Type B pancreatic cell (in vitro differentiated cells): ENCODE data around the gene RAC3. TPM values are rescaled to one million over a fixed set of nuclear protein-coding genes. Genes with fewer than 3 reads are reported as not detected.

Experiments
- DNase-seq: peaks from one replicate; pipeline ENCODE4 v3.0.0; 2021; ENCODE audit warnings: mixed read lengths; ENCODE audit not compliant: unreplicated experiment; ENCODE audit errors: extremely low spot score
- H3K27ac Mint-ChIP-seq: 2 replicates; pipeline ENCODE4 v1.8.0; 2021; ENCODE audit warnings: mild to moderate bottlenecking, mixed read lengths
- H3K27me3 Mint-ChIP-seq: 2 replicates; pipeline ENCODE4 v1.8.0; 2021; ENCODE audit warnings: mixed read lengths
- H3K36me3 Mint-ChIP-seq: 2 replicates; pipeline ENCODE4 v1.8.0; 2021; ENCODE audit warnings: mixed read lengths
- H3K4me1 Mint-ChIP-seq: one replicate; pipeline ENCODE4 v1.8.0; 2021; ENCODE audit warnings: mixed read lengths; ENCODE audit not compliant: unreplicated experiment
- H3K4me3 Mint-ChIP-seq: 2 replicates; pipeline ENCODE4 v1.8.0; 2021; ENCODE audit warnings: mild to moderate bottlenecking, mixed read lengths
- H3K9me3 Mint-ChIP-seq: 2 replicates; pipeline ENCODE4 v1.8.0; 2021; ENCODE audit warnings: mixed read lengths
- CTCF ChIP-seq: fragments of 200-600 bp; sonication (generic); conservative IDR thresholded peaks from 2 replicates; pipeline ENCODE4 v1.5.0; 2021; ENCODE audit warnings: antibody characterized with exemption, mild to moderate bottlenecking
- total RNA-seq: library from RNA; stranded (reverse); gene quantifications from 2 replicates; pipeline ENCODE4 v1.2.1, GENCODE V29; 2021; ENCODE audit warnings: low replicate concordance

RAC3 gene
- total RNA-seq, 1 donor from 2014 or later, result 51.7 TPM

- no peak for TF ChIP-seq CTCF
- Mint-ChIP-seq H3K4me1 (no peaks in the 10 kb centered on the region), H3K27me3 (no peaks in the 10 kb centered on the region), H3K4me3 (no peak overlapping the region), H3K36me3 (peaks cover 5% of the 10 kb centered on the region), H3K27ac (no peak overlapping the region), H3K9me3 (no peaks in the 10 kb centered on the region)
- DNase-seq, result no peak
Measured at GRCh38 chr17:82049521-82049971, 18.1 kb downstream of the RAC3 start.

- Mint-ChIP-seq H3K27ac (peak overlapping the region; percentile 77), H3K4me1 (no peaks in the 10 kb centered on the region), H3K36me3 (peaks cover 5% of the 10 kb centered on the region), H3K27me3 (no peaks in the 10 kb centered on the region), H3K9me3 (no peaks in the 10 kb centered on the region), H3K4me3 (peak overlapping the region; percentile 90)
- TF ChIP-seq CTCF, result no peak
- DNase-seq, result no peak
Measured at GRCh38 chr17:82050152-82050760, 18.8 kb downstream of the RAC3 start.

- no peak for TF ChIP-seq CTCF
- peak overlapping the region; percentile 90 for H3K4me3 Mint-ChIP-seq
- H3K27me3 Mint-ChIP-seq, result no peaks in the 10 kb centered on the region
- H3K36me3 Mint-ChIP-seq, result peaks cover 5% of the 10 kb centered on the region
- no peaks in the 10 kb centered on the region for H3K9me3 Mint-ChIP-seq
- no peaks in the 10 kb centered on the region for H3K4me1 Mint-ChIP-seq
- no peak for DNase-seq
- peak overlapping the region; percentile 77 for H3K27ac Mint-ChIP-seq
Measured at GRCh38 chr17:82050761-82051641, 19.5 kb downstream of the RAC3 start.

- peak within 1 kb of the TSS; percentile 90 for H3K4me3 Mint-ChIP-seq
- H3K9me3 Mint-ChIP-seq, result no peaks in the 10 kb centered on the region
- DNase-seq, result no peak
- H3K36me3 Mint-ChIP-seq, result peaks cover 5% of the 10 kb centered on the region
- no peaks in the 10 kb centered on the region for H3K27me3 Mint-ChIP-seq
- no peak for TF ChIP-seq CTCF
- H3K27ac Mint-ChIP-seq, result peak within 1 kb of the TSS; percentile 77
- no peaks in the 10 kb centered on the region for H3K4me1 Mint-ChIP-seq
Measured at GRCh38 chr17:82051776-82052637, 20.5 kb downstream of the RAC3 start, which contains the start of the genes GPS1 and RFNG. Gene GPS1, plus strand, starts transcription at chr17:82051898. Its CDS starts 34 bp downstream, at chr17:82051932. Gene RFNG, minus strand, starts transcription at chr17:82051811. Its CDS starts 45 bp downstream, at chr17:82051766.

GRCh38 chr17:82052638-82053059 is 21.2 kb downstream of the RAC3 start:
- peak overlapping the region; percentile 81 for H3K4me3 Mint-ChIP-seq

More at GRCh38 chr17:82052638-82053059, 21.2 kb downstream of the RAC3 start:
- DNase-seq, result no peak
- H3K36me3 Mint-ChIP-seq, result no peaks in the 10 kb centered on the region
- H3K27me3 Mint-ChIP-seq, result no peaks in the 10 kb centered on the region
- no peak overlapping the region for H3K27ac Mint-ChIP-seq
- TF ChIP-seq CTCF, result no peak
- no peaks in the 10 kb centered on the region for H3K9me3 Mint-ChIP-seq
- H3K4me1 Mint-ChIP-seq, result no peaks in the 10 kb centered on the region
